Measurements from ENCODE around the gene LGALS4.
"Not testable (repeated sequence)": the region's sequence is repeated elsewhere in the genome, so short reads cannot be mapped to it uniquely, and the experiment has no call there.

LGALS4 gene

DNA sequence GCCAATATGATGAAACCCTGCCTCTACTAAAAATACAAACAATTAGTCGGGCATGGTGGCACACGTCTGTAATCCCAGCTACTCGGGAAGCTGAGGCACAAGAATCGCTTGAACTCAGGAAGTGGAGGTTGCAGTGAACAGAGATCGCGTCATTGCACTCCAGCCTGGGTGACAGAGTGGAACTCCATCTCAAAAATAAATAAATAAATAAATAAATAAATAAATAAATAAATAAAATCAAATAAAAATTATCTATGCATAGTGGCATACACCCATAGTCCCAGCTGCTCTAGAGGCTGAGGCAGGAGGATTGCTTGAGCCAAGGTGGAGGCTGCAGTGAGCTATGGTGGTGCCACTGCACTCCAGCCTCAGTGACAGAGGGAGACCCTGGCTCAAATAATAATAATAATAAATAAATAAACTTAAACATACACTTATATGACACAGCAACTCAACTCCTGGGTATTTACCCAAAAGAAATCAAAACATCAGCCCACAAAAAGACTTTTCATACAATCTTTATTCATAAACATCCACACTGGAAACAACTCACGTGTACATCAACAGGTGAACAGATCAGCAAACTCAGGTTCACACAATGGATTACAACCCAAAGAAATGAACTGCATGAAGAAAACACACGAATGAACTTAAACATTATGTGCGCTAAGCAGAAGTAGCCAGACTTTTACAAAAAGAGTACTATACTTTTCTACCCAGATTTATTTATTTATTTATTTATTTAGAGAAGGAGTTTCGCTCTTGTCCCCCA, 46.3 kb downstream of the LGALS4 start:
- no peak for DNase-seq

DNA sequence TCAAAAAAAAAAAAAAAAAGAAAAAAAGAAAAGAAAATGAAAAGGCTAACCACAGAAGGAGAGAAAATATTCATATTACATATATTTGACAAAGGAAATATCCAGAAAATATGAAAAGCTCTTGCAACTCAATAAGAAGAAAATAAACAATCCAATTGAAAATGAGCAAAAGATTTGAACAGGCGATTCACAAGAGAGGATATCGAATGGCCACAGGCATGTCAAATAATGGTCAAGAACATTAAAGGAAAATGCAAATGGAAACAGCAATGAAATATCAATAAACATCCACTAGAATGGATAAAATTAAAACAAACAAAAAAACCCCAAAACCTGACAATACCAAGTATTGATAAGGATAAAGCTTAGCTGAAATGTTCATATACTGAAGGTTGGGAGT, 47.5 kb downstream of the LGALS4 start:
- DNase-seq = no peak

DNA sequence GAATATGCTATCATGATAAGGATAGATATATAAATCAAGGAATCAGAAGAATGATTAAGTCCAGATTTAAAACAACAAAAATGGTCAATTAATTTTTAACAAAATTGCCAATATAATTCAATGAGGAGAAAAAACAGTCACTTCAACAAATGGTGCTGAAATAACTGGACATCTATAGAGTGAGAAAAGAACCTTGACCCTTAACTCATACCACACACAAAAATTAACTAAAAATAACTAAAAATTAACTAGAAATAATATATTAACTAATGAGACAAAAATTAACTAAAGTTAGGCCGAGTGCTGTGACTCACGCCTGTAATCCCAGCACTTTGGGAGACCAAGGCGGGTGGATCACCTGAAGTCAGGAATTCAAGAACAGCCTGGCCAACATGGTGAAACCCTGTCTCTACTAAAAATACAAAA, 48.9 kb downstream of the LGALS4 start:
- no peak for DNase-seq

DNA sequence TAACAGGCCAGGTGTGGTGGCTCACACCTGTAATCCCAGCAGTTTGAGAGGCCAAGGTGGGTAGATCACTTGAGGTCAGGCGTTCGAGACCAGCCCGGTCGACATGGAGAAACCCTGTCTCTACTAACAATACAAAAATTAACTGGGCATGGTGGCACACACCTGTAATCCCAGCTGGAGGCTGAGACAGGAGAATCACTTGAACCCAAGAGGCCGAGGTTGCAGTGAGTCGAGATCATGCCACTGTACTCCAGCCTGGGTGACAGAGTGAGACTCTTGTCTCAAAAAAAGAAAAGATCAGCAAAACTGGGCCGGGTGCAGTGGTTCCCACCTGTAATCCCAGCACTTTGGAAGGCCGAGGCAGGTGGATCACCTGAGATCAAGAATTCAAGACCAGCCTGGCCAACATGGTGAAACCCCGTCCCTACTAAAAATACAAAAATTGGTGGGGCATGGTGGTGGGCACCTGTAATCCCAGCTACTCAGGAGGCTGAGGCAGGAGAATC, 50.8 kb downstream of the LGALS4 start:
- not testable (repeated sequence) for DNase-seq

DNA sequence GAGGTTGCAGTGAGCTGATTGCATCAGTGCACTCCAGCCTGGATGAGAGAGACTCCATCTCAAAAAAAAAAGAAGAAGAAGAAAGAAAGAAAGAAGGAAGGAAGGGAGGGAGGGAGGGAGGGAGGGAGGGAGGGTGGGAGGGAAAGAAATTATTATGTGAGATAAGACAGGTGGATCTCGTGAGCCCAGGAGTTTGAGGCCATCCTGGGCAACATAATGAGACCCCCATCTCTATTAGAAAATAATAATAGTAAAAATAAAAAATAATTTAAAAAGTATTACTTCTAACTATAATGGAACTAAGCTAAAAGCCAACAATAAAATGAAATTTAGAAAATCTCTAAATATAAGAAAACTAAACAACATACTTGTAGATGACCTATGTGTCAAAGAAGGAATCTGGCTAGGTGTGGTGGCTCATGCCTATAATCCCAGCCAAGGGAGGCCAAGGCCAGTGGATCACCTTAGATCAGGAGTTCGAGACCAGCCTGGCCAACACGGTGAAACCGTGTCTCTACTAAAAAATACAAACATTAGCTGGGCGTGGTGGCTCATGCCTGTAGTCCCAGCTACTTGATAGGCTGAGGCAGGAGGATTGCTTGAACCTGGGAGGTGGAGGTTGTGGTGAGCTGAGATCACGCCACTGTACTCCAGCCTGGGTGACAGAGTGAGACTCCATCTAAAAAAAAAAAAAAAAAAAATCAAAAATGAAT, 51.8 kb downstream of the LGALS4 start:
- not testable (repeated sequence) for DNase-seq

DNA sequence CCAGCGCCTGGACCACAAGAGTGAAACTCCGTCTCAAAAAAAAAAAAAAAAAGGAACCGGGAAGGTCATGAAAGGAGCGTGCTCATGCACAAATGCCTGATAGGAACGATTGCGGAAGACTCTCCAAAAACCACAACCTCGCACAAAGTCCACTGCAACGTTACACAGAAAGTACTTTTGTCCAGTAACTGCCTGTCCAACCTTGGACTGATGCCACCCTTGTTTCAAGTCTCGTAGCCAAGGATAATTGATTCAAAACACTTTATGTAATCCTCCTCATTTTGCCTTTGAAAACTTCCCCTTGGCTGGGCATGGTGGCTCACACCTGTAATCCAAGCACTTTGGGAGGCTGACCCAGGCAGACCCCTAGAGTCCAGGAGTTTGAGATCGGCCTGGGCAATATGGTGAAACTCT, 53.1 kb downstream of the LGALS4 start:
- DNase-seq = no peak

DNA sequence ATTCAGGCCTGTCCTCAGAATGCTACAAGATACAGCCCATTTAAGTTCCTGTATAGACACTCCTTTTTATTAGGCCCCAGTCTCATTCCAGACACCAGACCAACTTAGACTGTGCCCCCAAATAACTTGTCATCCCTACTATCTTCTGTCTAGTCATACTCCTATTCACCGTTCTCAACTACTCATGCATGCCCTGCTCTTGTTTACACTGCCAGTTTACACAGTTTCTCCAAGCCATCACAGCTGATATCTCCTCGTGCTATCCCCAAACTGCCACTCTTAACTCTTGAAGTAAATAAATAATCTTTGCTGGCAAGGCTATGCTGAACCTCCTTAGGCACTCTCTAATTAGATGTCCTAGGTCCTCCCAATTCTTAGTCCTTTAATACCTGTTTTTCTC, 58.5 kb downstream of the LGALS4 start:
- DNase-seq = not testable (repeated sequence)

DNA sequence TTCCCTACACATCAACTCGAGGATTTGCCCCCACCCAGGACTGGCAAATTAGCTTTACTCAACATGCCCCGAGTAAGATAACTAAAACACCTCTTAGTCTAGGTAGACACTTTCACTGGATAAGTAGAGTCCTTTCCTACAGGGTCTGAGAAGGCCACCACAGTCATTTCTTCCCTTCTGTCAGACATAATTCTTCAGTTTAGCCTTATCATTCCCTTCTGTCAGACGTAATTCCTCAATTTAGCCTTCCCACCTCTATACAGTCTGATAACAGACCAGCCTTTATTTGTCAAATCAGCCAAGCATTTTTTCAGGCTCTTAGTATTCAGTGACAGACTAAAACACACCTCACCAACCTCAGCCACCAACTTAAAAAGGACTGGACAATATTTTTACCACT, 59.0 kb downstream of the LGALS4 start:
- DNase-seq = not testable (repeated sequence)

All from right hindlimb (tissue), 1 donor.